ENCODE measurements around the gene PRKCZ.
"Not testable (repeated sequence)": the region's sequence is repeated elsewhere in the genome, so short reads cannot be mapped to it uniquely, and the experiment has no call there.

The PRKCZ gene

DNA sequence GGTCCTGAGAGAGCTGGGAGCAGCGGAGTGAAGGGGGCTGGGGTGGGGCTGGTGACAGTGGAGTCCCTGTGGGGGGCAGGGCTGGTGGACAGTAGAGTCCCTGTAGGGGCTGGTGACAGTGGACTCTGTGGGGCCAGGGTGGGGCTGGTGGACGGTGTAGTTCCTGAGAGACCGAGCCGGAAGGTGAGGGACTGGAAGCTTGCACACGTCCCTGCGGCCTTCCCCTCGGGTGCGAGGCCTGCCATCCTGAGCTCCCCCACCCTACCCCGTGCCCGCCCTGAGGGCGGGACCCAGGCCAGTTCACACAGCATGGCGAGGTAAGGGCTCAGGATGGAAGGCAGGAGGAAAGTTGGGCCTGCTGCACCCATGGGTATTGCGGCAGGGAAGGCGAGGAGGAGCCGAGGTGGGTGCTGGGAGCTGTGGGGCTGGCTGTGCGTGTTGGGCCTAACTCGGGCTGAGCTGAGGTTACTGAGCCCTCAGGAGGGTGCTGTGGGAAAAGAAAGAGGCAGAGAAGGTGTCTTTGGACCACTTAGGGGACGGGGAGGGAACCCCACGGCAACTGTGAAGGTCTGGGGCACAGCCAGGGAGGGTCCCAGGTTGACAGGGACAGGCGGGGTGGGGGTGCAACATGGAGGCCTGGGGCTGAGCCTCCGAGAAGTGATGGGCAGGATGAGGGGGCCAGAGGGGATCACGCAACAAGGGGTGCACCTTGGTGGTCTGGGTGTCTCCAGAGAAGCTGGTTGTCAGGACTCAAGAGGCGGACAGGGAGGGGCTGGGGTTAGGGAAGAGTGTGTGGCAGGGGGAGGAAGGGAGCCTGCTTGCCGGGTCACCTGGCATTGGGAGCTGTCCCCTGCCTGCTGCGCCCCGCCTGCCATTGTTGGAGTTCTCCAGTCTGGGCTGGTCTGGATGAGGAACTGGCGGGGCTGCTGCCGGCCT lies 60.8 kb downstream of the PRKCZ start:
- peaks cover 3% of the 10 kb centered on the region for H3K27me3 ChIP-seq (replicated peaks)
- no peaks in the 10 kb centered on the region for H3K36me3 ChIP-seq (replicated peaks)
- no peak overlapping the region for H3K27ac ChIP-seq
- TF ChIP-seq, protein P1, sequence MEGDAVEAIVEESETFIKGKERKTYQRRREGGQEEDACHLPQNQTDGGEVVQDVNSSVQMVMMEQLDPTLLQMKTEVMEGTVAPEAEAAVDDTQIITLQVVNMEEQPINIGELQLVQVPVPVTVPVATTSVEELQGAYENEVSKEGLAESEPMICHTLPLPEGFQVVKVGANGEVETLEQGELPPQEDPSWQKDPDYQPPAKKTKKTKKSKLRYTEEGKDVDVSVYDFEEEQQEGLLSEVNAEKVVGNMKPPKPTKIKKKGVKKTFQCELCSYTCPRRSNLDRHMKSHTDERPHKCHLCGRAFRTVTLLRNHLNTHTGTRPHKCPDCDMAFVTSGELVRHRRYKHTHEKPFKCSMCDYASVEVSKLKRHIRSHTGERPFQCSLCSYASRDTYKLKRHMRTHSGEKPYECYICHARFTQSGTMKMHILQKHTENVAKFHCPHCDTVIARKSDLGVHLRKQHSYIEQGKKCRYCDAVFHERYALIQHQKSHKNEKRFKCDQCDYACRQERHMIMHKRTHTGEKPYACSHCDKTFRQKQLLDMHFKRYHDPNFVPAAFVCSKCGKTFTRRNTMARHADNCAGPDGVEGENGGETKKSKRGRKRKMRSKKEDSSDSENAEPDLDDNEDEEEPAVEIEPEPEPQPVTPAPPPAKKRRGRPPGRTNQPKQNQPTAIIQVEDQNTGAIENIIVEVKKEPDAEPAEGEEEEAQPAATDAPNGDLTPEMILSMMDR (IDR thresholded peaks at IDR 0.05; ENCODE audit: low read depth, low read length, missing control alignments), result no peak
- in situ Hi-C loops (cut with HindIII; ENCODE audit: low pct_ligation_motif_present, low sequenced_read_pairs), result no loop called here
- H3K4me3 ChIP-seq (ENCODE audit: low read depth, low read length), result no peak overlapping the region
- DNase-seq, result no peak

- no peak overlapping the region for H3K4me3 ChIP-seq (ENCODE audit: low read depth, low read length)
- TF ChIP-seq, protein P1 (IDR thresholded peaks at IDR 0.05; ENCODE audit: low read depth, low read length, missing control alignments), result no peak
- H3K27ac ChIP-seq, result no peak overlapping the region
- in situ Hi-C loops (cut with HindIII; ENCODE audit: low pct_ligation_motif_present, low sequenced_read_pairs), result no loop called here
- DNase-seq, result no peak
- no peaks in the 10 kb centered on the region for H3K36me3 ChIP-seq (replicated peaks)
- peaks cover 7% of the 10 kb centered on the region for H3K27me3 ChIP-seq (replicated peaks)
These were observed 61.4 kb downstream of the PRKCZ start for GRCh38 chr1:2111674-2112035.

DNA sequence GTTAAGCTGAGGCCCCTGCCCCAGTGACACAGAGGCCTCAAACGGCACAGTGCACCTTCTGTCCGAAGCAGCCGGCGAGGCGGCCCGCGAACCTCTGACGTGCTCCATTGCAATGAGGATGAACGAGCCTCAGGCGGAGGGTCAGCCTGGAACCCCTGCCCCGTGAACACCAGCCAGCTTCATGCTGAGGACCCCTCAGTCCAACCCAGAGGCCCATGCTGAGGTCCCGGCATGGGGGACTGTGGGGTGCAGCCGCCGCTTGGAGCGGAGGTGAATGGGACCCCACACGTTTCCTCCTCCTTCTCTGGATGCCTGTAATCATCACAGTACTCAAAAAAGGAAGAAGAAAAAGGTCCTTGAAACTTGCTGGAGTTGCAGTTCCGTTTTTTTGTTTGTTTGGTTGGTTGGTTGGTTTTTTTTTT lies 62.1 kb downstream of the PRKCZ start:
- no peak overlapping the region for H3K4me3 ChIP-seq (ENCODE audit: low read depth, low read length)
- in situ Hi-C loops (cut with HindIII; ENCODE audit: low pct_ligation_motif_present, low sequenced_read_pairs), result no loop called here
- H3K27me3 ChIP-seq (replicated peaks), result peaks cover 7% of the 10 kb centered on the region
- no peak overlapping the region for H3K27ac ChIP-seq
- TF ChIP-seq, protein P1 (IDR thresholded peaks at IDR 0.05; ENCODE audit: low read depth, low read length, missing control alignments), result no peak
- H3K36me3 ChIP-seq (replicated peaks), result no peaks in the 10 kb centered on the region
- no peak for DNase-seq

- in situ Hi-C loops (cut with HindIII; ENCODE audit: low pct_ligation_motif_present, low sequenced_read_pairs), result no loop called here
These were observed 63.5 kb downstream of the PRKCZ start for GRCh38 chr1:2113620-2114135.

GRCh38 chr1:2114635-2115007 lies 64.4 kb downstream of the PRKCZ start:
- H3K36me3 ChIP-seq (replicated peaks); in situ Hi-C loops (cut with HindIII; ENCODE audit: low pct_ligation_motif_present, low sequenced_read_pairs); H3K4me3 ChIP-seq (ENCODE audit: low read depth, low read length); H3K27ac ChIP-seq; H3K27me3 ChIP-seq (replicated peaks); DNase-seq: not testable (repeated sequence)

More at GRCh38 chr1:2113620-2114135, 63.5 kb downstream of the PRKCZ start:
- H3K4me3 ChIP-seq (ENCODE audit: low read depth, low read length), result no peak overlapping the region
- no peaks in the 10 kb centered on the region for H3K36me3 ChIP-seq (replicated peaks)
- H3K27ac ChIP-seq, result no peak overlapping the region
- peaks cover 7% of the 10 kb centered on the region for H3K27me3 ChIP-seq (replicated peaks)
- TF ChIP-seq, protein P1 (IDR thresholded peaks at IDR 0.05; ENCODE audit: low read depth, low read length, missing control alignments), result no peak
- DNase-seq, result no peak

- DNase-seq, result no peak
- no peak overlapping the region for H3K4me3 ChIP-seq (ENCODE audit: low read depth, low read length)
- H3K27ac ChIP-seq, result no peak overlapping the region
- TF ChIP-seq, protein P1 (IDR thresholded peaks at IDR 0.05; ENCODE audit: low read depth, low read length, missing control alignments), result no peak
- no peaks in the 10 kb centered on the region for H3K36me3 ChIP-seq (replicated peaks)
- peaks cover 7% of the 10 kb centered on the region for H3K27me3 ChIP-seq (replicated peaks)
- in situ Hi-C loops (cut with HindIII; ENCODE audit: low pct_ligation_motif_present, low sequenced_read_pairs), result no loop called here
These were observed 64.9 kb downstream of the PRKCZ start for GRCh38 chr1:2115008-2115641.

Data from brain microvascular endothelial cell (primary cell).